ENCODE results near the gene CNRIP1.
A peak's percentile ranks its signal among the peaks of the same experiment; 100 is the strongest.
"Not testable (repeated sequence)": the region's sequence is repeated elsewhere in the genome, so short reads cannot be mapped to it uniquely, and the experiment has no call there.

CNRIP1 gene

GRCh38 chr2:68319398-68320117 is at the start of gene CNRIP1:
CNRIP1 (minus strand) TSS chr2:68319949; CDS start chr2:68319400, 549 bp downstream.
- DNase-seq: no peak

DNA sequence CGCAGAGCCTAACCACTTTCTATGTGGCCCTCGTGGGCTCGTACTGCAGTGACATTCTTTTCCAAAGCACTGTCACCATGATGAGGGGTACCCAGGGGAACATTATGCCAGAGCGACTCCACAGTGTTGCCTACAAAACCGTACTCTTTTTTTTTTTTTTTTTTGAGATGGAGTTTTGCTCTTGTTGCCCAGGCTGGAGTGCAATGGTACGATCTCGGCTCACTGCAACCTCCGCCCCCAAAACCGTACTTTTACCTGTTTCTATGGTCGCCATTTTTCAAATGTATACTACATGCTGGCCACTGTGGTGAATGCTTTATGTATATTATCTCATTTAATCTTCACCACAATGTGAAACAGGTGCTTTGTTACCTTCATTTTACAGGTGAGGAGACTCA is 49.6 kb upstream of the CNRIP1 start:
- DNase-seq: no peak

- no peak for DNase-seq
These were observed 49.0 kb upstream of the CNRIP1 start for GRCh38 chr2:68368654-68369336.

- no peak for DNase-seq
These were observed 48.4 kb upstream of the CNRIP1 start for GRCh38 chr2:68367953-68368653.

GRCh38 chr2:68366083-68366560 is 46.4 kb upstream of the CNRIP1 start:
- DNase-seq: no peak

DNA sequence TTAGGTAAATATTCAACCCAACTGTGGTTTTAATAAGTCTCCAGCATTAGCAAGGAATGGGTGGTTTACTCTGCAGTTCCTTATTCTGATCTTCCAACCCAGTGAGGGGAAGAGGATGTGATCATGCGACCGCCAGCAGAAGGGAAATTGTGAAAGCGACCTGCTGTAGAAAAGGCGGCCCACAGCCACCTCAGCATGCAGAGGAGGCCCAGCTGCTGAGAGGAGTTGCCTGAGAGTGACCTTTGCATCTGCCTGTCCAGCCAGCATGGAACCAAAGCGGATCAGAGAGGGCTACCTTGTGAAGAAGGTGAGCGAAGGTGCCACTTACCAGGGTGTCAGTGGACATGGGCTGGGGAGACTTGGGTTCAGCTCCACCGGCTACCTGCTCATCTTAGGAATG is 45.3 kb upstream of the CNRIP1 start, which contains the start of gene PLEK:
PLEK (plus strand) TSS at position 196 of the 400 bp plus-strand sequence; CDS start at position 266, 70 bp downstream.
- no peak for DNase-seq

GRCh38 chr2:68363721-68364120 is 44.0 kb upstream of the CNRIP1 start:
- DNase-seq: no peak

DNA sequence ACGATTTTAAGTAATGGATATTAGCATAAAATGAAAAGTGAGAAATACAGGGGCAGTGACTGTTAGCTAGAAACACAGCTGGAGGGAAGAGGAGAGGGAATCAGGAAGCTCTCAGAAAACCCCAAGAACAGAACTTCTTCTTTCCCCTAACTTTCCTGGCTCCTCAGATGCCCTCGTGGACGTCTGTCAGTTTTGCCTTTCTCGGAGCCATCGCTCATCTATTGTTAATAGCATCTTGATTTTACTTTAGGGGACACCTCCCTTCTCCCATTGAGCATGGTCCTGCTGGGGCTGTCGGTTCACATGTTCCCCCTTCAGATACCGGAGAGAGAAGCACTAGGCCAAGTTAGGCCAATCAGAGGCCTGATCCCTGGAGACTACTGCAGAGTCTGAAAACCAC is 43.0 kb upstream of the CNRIP1 start:
- no peak for DNase-seq

DNA sequence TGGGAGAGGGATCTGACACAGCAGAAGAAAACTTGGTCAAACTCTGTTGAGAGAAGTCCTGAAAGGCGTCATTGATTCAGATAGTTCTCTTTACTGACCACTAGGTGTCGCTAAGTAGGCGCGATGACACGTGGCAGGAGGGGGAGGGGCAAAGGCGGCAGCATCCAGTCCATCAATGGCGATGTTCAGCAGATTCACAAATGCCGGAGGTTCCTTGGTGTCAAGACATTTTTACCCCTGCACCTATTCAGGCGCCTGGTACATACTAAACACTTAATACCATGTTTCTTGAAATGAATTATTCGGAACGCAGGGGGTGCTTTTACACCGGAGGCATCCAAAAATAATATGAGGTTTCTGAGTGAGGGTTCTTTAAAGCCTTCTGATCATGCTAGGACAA is 42.3 kb upstream of the CNRIP1 start:
- peak; percentile 76 to 80 for DNase-seq

- no peak for DNase-seq
These were observed 40.1 kb upstream of the CNRIP1 start for GRCh38 chr2:68359889-68360288.

GRCh38 chr2:68357605-68358337 is 38.0 kb upstream of the CNRIP1 start:
- no peak for DNase-seq

DNA sequence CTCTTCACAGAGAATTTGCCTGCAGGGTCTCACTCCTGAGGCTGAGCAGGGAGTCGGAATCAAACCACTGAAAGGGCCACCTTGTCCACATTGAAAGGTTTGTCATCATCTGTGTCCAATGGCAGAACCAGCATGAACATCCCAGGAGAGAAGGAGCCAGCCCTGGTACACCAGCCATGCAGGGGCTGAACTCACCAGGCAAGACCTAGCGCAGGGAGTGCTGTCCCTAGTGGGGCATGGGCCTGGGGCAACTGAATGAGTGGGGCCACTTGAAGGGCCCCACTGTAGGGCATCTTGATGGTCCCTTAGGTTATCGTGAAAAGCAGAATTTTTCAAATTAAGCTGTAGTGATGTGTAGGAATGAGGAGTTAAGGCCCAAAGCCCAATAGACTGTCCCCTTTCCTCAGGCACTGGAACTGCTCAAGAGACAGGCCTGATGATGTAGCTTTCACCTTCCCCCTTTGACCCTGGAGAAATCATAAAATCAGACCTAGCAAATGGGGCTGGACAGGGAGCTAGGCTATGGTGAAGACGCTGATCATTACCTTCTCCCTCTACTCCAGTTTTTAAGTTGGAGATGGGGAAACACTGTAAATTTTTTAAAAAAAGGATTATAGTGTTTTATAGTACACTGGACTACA is 37.0 kb upstream of the CNRIP1 start:
- DNase-seq: no peak

DNA sequence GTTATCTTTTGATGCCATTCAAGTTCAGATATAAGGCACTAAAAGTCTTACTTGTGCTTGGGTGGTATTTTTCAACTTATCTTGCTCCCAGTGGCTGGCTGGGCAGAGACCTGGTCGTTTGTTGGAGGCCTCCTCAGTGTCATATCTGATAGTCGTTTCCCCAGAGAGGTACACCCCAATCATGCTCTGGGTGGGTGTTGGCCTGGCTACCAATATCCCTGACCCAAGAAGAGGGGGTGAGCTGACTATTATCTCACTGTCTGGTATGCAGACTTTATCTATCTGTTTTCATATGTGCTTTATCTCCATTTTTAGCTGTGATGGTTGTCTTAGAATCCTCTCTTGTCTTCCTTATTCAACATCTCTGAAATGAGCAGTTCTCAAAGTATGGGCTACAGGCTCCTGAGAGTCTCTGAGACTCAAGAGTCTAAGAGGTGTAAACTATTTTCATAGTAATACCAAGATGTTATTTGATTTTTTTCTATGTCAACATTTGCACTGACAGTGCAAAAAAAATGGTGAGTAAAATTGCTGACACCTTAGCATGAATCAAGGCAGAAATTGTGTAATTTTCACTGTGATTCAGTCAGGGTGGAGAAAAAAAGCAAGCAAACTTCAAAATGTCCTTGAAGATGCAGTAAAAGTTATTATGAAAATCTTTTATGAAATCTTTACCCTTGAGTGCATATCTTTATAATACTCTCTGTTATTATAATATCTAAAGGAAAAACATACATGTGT is 33.1 kb upstream of the CNRIP1 start:
- no peak for DNase-seq

- no peak for DNase-seq
These were observed 32.2 kb upstream of the CNRIP1 start for GRCh38 chr2:68351997-68352396.

- not testable (repeated sequence) for DNase-seq
These were observed 29.3 kb upstream of the CNRIP1 start for GRCh38 chr2:68349091-68349490.

GRCh38 chr2:68345129-68345875 is 25.6 kb upstream of the CNRIP1 start:
- DNase-seq: no peak

DNA sequence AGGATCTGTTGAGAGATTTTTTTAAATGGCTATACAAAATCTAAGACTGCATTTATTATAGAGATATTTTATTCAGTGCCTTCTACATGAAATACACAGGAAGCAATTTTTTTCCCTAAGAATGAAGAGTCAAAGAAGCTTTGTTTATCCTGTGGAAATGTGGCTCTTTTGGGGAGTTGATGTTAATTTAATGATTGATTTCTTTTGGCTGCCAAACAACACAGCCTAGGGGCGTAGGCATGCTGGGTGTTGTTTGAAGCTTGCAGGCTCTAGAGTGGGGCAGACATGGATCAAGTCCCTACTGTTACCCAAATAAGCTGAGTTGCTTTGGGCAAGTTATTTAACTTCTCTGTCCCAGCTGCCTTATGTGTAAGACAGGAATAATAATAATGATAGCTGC is 24.3 kb upstream of the CNRIP1 start:
- DNase-seq: no peak

- DNase-seq: no peak
These were observed 22.7 kb upstream of the CNRIP1 start for GRCh38 chr2:68342470-68342869.

GRCh38 chr2:68341583-68341982 is 21.8 kb upstream of the CNRIP1 start:
- DNase-seq: no peak

- DNase-seq: no peak
These were observed 21.2 kb upstream of the CNRIP1 start for GRCh38 chr2:68341062-68341329.

Measured in stimulated activated CD4-positive, alpha-beta T cell treated with anti-CD3 and anti-CD28 coated beads, Interleukin-4, amount 100 ng/mL, for 4 hours (primary cell).